HepG2 (cell line): ENCODE data around the gene CPNE2. TPM values are rescaled to one million over a fixed set of nuclear protein-coding genes. Genes with fewer than 3 reads are reported as not detected.
A peak's percentile ranks its signal among the peaks of the same experiment; 100 is the strongest.

Experiments used
- ATAD3A ChIP-seq: sonication (generic); formaldehyde crosslinking; IDR thresholded peaks from 2 replicates; pipeline ENCODE4 v1.4.0; 2020; ENCODE audit warnings: missing genetic modification reagents
- DMTF1 ChIP-seq: sonication (generic); formaldehyde crosslinking; IDR thresholded peaks from 2 replicates; pipeline ENCODE4 v1.4.0; 2020; ENCODE audit warnings: mild to moderate bottlenecking, missing genetic modification reagents
- GTF3A ChIP-seq: sonication (generic); formaldehyde crosslinking; conservative IDR thresholded peaks from 2 replicates; pipeline ENCODE4 v1.4.0; 2020; ENCODE audit warnings: mild to moderate bottlenecking, missing genetic modification reagents
- MAFG ChIP-seq: sonication (generic); formaldehyde crosslinking; IDR thresholded peaks from 2 replicates; pipeline ENCODE4 v1.5.1; 2020; ENCODE audit warnings: mild to moderate bottlenecking, missing genetic modification reagents
- SOX5 ChIP-seq: IDR thresholded peaks from 2 replicates; pipeline ENCODE4 v1.6.1; 2016; ENCODE audit warnings: borderline replicate concordance
- TRAFD1 ChIP-seq: sonication (generic); formaldehyde crosslinking; IDR thresholded peaks from 2 replicates; pipeline ENCODE4 v1.5.1; 2020; ENCODE audit warnings: missing genetic modification reagents, mild to moderate bottlenecking, borderline replicate concordance
- ZBTB37 ChIP-seq: sonication (generic); formaldehyde crosslinking; IDR thresholded peaks from 2 replicates; pipeline ENCODE4 v1.4.0; 2020; ENCODE audit warnings: mild to moderate bottlenecking, missing genetic modification reagents
- ZNF839 ChIP-seq: sonication (generic); formaldehyde crosslinking; IDR thresholded peaks from 2 replicates; pipeline ENCODE4 v1.4.0; 2020; ENCODE audit warnings: missing genetic modification reagents, mild to moderate bottlenecking, borderline replicate concordance
- ZSCAN20 ChIP-seq: sonication (generic); formaldehyde crosslinking; IDR thresholded peaks from 2 replicates; pipeline ENCODE4 v1.4.0; 2020; ENCODE audit warnings: missing genetic modification reagents, mild to moderate bottlenecking, borderline replicate concordance
- polyA plus RNA-seq, 8 experiments: library from polyadenylated mRNA; depleted of rRNA in 3 of 8; stranded (reverse) in 7 of 8; unstranded in 1 of 8; fragments of >200 nt; fragmentation: Illumina TruSeq in 4 of 8; extraction: Trizol in 4 of 8; gene quantifications; 2 replicates each; pipeline versions ENCODE4 v1.2.1 to v1.2.3, GENCODE V29; 2011 to 2016; ENCODE audit warnings: low read depth in 4 of 8, missing spikeins in 1 of 8, mixed read lengths in 1 of 8; ENCODE audit not compliant: insufficient read depth in 1 of 8
- total RNA-seq, 5 experiments: library from RNA; depleted of rRNA; stranded (reverse); fragments of >200 nt; fragmentation: Illumina TruSeq; extraction: Trizol; gene quantifications; 2 replicates each; pipeline ENCODE4 v1.2.3, GENCODE V29; 2016; ENCODE audit warnings: low read depth in 1 of 5

The CPNE2 gene
- total and polyA plus RNA-seq, 2 of the 13 experiments (the other 11 are each of a cell fraction or from before 2014, with no cell fraction given), result 10.6 to 23.3 TPM

- TF ChIP-seq DMTF1 (CRISPR knock-in tag) (no peak), GTF3A (CRISPR knock-in tag) (no peak), ZBTB37 (CRISPR knock-in tag) (no peak), TRAFD1 (CRISPR knock-in tag) (no peak), MAFG (CRISPR knock-in tag) (no peak), SOX5 (no peak), ATAD3A (CRISPR knock-in tag) (no peak), ZSCAN20 (CRISPR knock-in tag) (no peak), ZNF839 (0 out of 2 replicates have a peak, but pooled peaks have one; percentile 19)
- TF ChIP-seq, all 625 proteins: peak for 5
Measured at GRCh38 chr16:57146735-57147134, 54.4 kb downstream of the CPNE2 start (continued).
